DOHH2 (cell line): ENCODE results near the gene BIK.

Experiments used
- H3F3A ChIP-seq: fragments of 200-600 bp; sonication (generic), shearing (Covaris generic); 2 replicates; pipeline ENCODE4 v1.6.0; 2016; ENCODE audit warnings: antibody characterized with exemption, mild to moderate bottlenecking; ENCODE audit not compliant: control insufficient read depth, insufficient read depth
- H3K27ac ChIP-seq: fragments of 200-600 bp; sonication (generic); 2 replicates; pipeline ENCODE4 v1.5.1; 2014; ENCODE audit warnings: low read depth, mild to moderate bottlenecking, low read length, moderate library complexity
- H3K27me3 ChIP-seq: fragments of 200-600 bp; sonication (generic); 2 replicates; pipeline ENCODE4 v1.6.1; 2014; ENCODE audit warnings: mild to moderate bottlenecking, low read length, mixed read lengths; ENCODE audit not compliant: control insufficient read depth
- H3K36me3 ChIP-seq: fragments of 200-600 bp; sonication (generic); 2 replicates; pipeline ENCODE4 v1.6.1; 2014; ENCODE audit warnings: mild to moderate bottlenecking, low read length, moderate library complexity, mixed read lengths; ENCODE audit not compliant: control insufficient read depth
- H3K4me1 ChIP-seq: fragments of 200-600 bp; sonication (generic); 2 replicates; pipeline ENCODE4 v1.6.1; 2014; ENCODE audit warnings: mild to moderate bottlenecking, low read length, mixed read lengths; ENCODE audit not compliant: control insufficient read depth
- H3K4me2 ChIP-seq: fragments of 200-600 bp; sonication (generic); 2 replicates; pipeline ENCODE4 v1.6.0; 2014; ENCODE audit warnings: mild to moderate bottlenecking, low read length, moderate library complexity
- H3K4me3 ChIP-seq: fragments of 200-600 bp; sonication (generic); 2 replicates; pipeline ENCODE4 v1.5.1; 2014; ENCODE audit warnings: mild to moderate bottlenecking, low read length, mixed read lengths
- H3K79me2 ChIP-seq: fragments of 200-600 bp; sonication (generic); 2 replicates; pipeline ENCODE4 v1.6.1; 2014; ENCODE audit warnings: mild to moderate bottlenecking, low read length, mixed read lengths; ENCODE audit not compliant: control insufficient read depth
- H3K9me2 ChIP-seq: fragments of 200-600 bp; sonication (generic); replicated peaks from 2 replicates; pipeline ENCODE4 v1.6.1; 2014; ENCODE audit warnings: mild to moderate bottlenecking, low read length, mixed read lengths; ENCODE audit not compliant: control insufficient read depth
- H3K9me3 ChIP-seq: fragments of 200-600 bp; sonication (generic); 2 replicates; pipeline ENCODE4 v1.6.1; 2014; ENCODE audit warnings: antibody characterized with exemption, low read length, mixed read lengths; ENCODE audit not compliant: control insufficient read depth, insufficient read depth
- H4K20me1 ChIP-seq: fragments of 200-600 bp; sonication (generic); 2 replicates; pipeline ENCODE4 v1.6.0; 2014; ENCODE audit warnings: low read depth, mild to moderate bottlenecking, antibody characterized with exemption, low read length, moderate library complexity; ENCODE audit not compliant: control insufficient read depth, insufficient read depth
- EZH2phosphoT487 ChIP-seq: fragments of 200-600 bp; sonication (generic); IDR thresholded peaks from 2 replicates; pipeline ENCODE4 v1.6.1; 2017; ENCODE audit warnings: borderline replicate concordance, mild to moderate bottlenecking, antibody characterized with exemption, low read length, moderate library complexity, mixed read lengths
- TF ChIP-seq, protein P1 (sequence below): fragments of 200-600 bp; sonication (generic); IDR thresholded peaks from one replicate; pipeline ENCODE4 v1.5.1; 2014; ENCODE audit warnings: antibody characterized with exemption, mild to moderate bottlenecking, low read depth, low read length; ENCODE audit not compliant: poor library complexity, severe bottlenecking

BIK gene

DNA sequence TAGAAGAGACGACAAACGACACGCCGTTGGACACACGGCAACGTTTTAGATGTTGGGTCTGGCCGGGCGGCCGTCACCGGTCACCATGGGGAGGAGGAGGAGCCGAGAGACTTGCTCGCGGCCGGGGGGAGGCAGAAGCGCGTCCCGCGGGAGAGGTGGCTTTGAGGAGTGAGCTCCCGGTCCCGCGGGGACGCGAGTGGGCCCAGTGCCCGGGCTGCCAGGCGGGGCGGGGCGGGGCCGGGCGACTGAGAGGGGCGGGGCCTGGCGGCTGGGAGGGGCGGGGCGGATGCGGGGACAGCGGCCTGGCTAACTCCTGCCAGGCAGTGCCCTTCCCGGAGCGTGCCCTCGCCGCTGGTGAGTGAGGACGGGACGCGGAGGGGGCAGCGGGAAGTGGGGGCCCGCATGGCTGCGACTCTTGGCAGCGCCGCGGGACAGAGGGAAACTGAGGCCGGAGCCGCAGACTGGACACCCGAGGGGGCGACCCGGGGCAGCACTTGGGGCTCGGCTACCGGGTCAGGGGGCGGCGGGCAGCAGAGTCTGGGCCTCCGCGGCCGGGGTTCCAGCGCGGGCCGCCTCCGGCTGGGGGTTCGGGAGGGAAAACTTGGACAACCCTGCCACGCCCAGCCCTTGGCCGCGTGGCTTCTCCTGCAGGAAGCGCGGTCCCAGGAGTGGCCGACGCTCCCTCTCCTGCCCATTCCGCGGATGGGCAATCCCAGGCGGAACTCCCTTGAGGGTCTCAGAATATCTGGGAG is 40.9 kb downstream of the BIK start, which contains the start of gene TSPO:
Gene TSPO, plus strand, starts transcription at position 309 of the 752 bp plus-strand sequence. CDS start 7,680 bp downstream, outside the sequence.
- no peaks in the 10 kb centered on the region for H4K20me1 ChIP-seq
- H3K27me3 ChIP-seq, result peaks cover 14% of the 10 kb centered on the region
- no peak within 1 kb of the TSS for H3K27ac ChIP-seq
- no peaks in the 10 kb centered on the region for H3K9me2 ChIP-seq
- H3K79me2 ChIP-seq, result no peaks in the 10 kb centered on the region
- H3K4me2 ChIP-seq, result peak within 1 kb of the TSS; percentile 80
- no peaks in the 10 kb centered on the region for H3K36me3 ChIP-seq
- H3F3A ChIP-seq, result peaks cover 9% of the 10 kb centered on the region
- TF ChIP-seq, protein P1, sequence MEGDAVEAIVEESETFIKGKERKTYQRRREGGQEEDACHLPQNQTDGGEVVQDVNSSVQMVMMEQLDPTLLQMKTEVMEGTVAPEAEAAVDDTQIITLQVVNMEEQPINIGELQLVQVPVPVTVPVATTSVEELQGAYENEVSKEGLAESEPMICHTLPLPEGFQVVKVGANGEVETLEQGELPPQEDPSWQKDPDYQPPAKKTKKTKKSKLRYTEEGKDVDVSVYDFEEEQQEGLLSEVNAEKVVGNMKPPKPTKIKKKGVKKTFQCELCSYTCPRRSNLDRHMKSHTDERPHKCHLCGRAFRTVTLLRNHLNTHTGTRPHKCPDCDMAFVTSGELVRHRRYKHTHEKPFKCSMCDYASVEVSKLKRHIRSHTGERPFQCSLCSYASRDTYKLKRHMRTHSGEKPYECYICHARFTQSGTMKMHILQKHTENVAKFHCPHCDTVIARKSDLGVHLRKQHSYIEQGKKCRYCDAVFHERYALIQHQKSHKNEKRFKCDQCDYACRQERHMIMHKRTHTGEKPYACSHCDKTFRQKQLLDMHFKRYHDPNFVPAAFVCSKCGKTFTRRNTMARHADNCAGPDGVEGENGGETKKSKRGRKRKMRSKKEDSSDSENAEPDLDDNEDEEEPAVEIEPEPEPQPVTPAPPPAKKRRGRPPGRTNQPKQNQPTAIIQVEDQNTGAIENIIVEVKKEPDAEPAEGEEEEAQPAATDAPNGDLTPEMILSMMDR, result no peak
- TF ChIP-seq EZH2phosphoT487, result no peak
- peaks cover 53% of the 10 kb centered on the region for H3K4me1 ChIP-seq
- peak within 1 kb of the TSS; percentile 76 for H3K4me3 ChIP-seq
- H3K9me3 ChIP-seq, result no peaks in the 10 kb centered on the region

DNA sequence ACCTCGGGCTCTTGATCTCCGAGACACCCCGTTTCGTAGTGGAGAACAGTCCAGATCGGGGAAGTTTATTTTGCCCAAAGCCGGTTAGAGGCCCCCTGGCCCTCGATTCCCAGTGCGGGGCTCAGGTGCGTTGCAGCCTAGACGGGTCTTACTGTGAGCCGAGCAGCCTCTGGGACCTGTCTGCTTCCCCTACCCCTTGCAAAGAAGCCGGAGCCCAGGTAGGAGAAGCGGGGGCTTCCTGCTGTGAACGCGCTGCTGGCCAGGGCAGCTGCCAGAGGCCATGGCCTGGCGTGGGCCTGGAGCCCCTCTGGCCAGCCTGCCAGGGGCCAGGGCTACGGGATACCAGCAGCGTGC is 41.4 kb downstream of the BIK start:
- H3F3A ChIP-seq, result peaks cover 6% of the 10 kb centered on the region
- H3K4me1 ChIP-seq, result peaks cover 48% of the 10 kb centered on the region
- H3K27me3 ChIP-seq, result peaks cover 14% of the 10 kb centered on the region
- peak overlapping the region; percentile 80 for H3K4me2 ChIP-seq
- TF ChIP-seq, protein P1, result no peak
- H3K4me3 ChIP-seq, result peak overlapping the region; percentile 76
- H4K20me1 ChIP-seq, result no peaks in the 10 kb centered on the region
- H3K9me2 ChIP-seq, result no peaks in the 10 kb centered on the region
- no peaks in the 10 kb centered on the region for H3K79me2 ChIP-seq
- H3K27ac ChIP-seq, result no peak overlapping the region
- H3K9me3 ChIP-seq, result no peaks in the 10 kb centered on the region
- H3K36me3 ChIP-seq, result no peaks in the 10 kb centered on the region

DNA sequence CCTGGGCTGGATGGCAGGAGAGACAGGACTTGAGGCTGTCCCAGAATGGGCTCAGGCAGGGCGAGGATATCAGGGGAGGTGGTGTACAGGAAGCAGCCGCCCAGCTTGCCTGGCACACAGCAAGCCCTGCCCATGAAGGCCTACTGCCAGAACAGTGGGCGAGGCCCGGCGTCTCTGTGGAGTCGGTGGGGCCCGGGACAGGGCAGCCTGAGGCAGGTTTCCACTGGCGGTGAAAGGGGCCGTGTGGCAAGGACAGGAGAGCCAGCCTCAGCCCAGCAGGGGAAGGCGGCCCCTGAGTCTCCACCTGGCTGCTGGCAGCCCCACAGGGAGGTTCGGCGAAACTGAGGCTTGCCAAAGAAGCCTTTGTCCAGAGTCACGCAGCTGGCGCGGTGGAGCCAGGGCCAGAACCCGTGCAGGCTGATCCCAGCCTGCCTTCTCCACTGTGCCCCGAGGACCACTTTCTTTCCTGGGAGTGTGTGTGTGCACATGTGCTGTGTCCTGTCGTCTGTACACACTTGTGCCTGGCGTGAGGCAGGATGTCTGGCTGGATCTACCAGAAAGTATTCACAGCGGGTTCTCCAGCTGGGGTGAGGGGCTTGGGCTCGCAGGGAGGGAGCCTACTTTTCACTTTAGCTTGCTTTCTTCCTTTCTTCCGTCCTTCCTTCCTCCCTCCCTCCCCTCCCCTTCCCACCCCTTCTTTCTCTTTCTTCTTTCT is 42.0 kb downstream of the BIK start:
- H3K9me3 ChIP-seq, result no peaks in the 10 kb centered on the region
- TF ChIP-seq EZH2phosphoT487, result no peak
- TF ChIP-seq, protein P1, result no peak
- peak overlapping the region; percentile 80 for H3K4me2 ChIP-seq
- H3K27ac ChIP-seq, result no peak overlapping the region
- peaks cover 42% of the 10 kb centered on the region for H3K4me1 ChIP-seq
- H4K20me1 ChIP-seq, result no peaks in the 10 kb centered on the region
- peaks cover 14% of the 10 kb centered on the region for H3K27me3 ChIP-seq
- H3K4me3 ChIP-seq, result peak overlapping the region; percentile 76
- H3K79me2 ChIP-seq, result no peaks in the 10 kb centered on the region
- H3K36me3 ChIP-seq, result no peaks in the 10 kb centered on the region
- H3F3A ChIP-seq, result peaks cover 1% of the 10 kb centered on the region
- H3K9me2 ChIP-seq, result no peaks in the 10 kb centered on the region
